ENCODE data around the gene KLHDC7B.

DNA sequence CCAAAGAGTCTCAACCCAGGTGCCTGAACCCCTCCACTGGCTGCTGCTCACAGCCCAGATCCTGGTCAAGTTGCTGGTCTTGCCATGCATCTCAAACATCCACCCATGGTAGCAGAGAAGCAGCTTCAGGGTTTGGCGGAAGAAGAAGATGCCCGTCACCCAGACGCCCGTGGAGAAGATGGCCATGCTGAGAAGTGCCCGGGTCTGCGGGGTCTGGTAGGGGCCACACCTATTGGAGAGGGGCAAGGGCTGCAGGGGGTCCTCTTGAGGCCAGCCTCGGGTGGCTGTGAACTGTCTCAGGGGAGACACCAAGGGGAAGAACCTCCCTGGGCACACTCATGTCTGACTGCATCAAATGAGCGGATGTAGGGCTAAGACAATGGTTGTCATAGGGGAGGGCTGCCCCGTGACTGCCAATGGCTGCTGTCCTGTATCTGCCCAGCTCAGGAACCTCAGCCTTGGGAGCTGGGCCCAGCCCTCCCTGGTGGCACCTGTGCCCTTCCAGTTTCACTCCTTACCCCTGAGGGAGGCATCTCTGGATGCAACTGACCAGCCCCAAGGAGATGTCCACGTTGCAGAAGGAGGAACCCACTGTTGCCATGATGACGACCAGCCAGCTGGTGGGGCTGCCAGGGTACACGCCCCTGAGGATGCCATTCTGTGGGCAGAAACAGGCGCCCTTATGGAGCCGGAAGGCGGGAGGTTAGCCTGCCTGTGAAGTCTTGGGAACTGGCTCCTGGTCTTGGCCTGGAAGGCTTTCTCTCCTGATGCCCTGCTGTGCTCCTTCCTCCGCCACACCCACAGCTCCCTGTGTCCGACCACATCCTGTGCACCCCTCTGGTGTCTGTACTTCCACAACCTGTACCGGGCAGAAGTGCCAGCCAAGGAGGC lies 31.4 kb downstream of the KLHDC7B start:
- TF ChIP-seq, protein P1, sequence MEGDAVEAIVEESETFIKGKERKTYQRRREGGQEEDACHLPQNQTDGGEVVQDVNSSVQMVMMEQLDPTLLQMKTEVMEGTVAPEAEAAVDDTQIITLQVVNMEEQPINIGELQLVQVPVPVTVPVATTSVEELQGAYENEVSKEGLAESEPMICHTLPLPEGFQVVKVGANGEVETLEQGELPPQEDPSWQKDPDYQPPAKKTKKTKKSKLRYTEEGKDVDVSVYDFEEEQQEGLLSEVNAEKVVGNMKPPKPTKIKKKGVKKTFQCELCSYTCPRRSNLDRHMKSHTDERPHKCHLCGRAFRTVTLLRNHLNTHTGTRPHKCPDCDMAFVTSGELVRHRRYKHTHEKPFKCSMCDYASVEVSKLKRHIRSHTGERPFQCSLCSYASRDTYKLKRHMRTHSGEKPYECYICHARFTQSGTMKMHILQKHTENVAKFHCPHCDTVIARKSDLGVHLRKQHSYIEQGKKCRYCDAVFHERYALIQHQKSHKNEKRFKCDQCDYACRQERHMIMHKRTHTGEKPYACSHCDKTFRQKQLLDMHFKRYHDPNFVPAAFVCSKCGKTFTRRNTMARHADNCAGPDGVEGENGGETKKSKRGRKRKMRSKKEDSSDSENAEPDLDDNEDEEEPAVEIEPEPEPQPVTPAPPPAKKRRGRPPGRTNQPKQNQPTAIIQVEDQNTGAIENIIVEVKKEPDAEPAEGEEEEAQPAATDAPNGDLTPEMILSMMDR (IDR thresholded peaks at IDR 0.05), result no peak
- TF ChIP-seq EP300 (IDR thresholded peaks at IDR 0.05), result no peak
- TF ChIP-seq POLR2A (IDR thresholded peaks at IDR 0.05), result no peak

Data from tibial nerve (tissue), 4 donors.